ENCODE results near the gene SLC25A20. TPM values are rescaled to one million over a fixed set of nuclear protein-coding genes. Genes with fewer than 3 reads are reported as not detected.

The SLC25A20 gene
- polyA plus RNA-seq, 1 donor (not counting 4 experiments of a cell fraction or from before 2014, with no cell fraction given): 22.4 TPM

GRCh38 chr3:48891606-48892005, 7.1 kb downstream of the SLC25A20 start:
- no peak overlapping the region for H3K4me3 ChIP-seq (ENCODE audit: control insufficient read depth in 2 of 3, extremely low read depth in 1 of 3, insufficient read depth in 2 of 3, low read depth in 1 of 3, low read length in 3 of 3)
- no peak overlapping the region for H2AFZ ChIP-seq (ENCODE audit: control insufficient read depth, low read length)
- peaks cover 4% of the 10 kb centered on the region for H3K4me1 ChIP-seq (ENCODE audit: control insufficient read depth, extremely low read depth, insufficient read depth, low read length)
- H3K4me2 ChIP-seq (ENCODE audit: control insufficient read depth, extremely low read depth, insufficient read depth, low read depth, low read length): no peak overlapping the region
- H3K79me2 ChIP-seq (ENCODE audit: control insufficient read depth, insufficient read depth, low read length): no peaks in the 10 kb centered on the region
- H3K36me3 ChIP-seq (ENCODE audit: control insufficient read depth in 2 of 2, extremely low read depth in 1 of 2, insufficient read depth in 2 of 2, low read length in 2 of 2): no peaks in the 10 kb centered on the region
- H3K27me3 ChIP-seq (ENCODE audit: control insufficient read depth, extremely low read depth, insufficient read depth, low read length): no peaks in the 10 kb centered on the region
- H3K27ac ChIP-seq (ENCODE audit: control insufficient read depth, insufficient read depth, low read length): no peak overlapping the region
- TF ChIP-seq EZH2 (IDR thresholded peaks at IDR 0.05; ENCODE audit: low read length) (no peak), CTCF (optimal IDR thresholded peaks at IDR 0.05 in 1 of 3, IDR thresholded peaks at IDR 0.05 in 1 of 3, conservative IDR thresholded peaks at IDR 0.05 in 1 of 3; ENCODE audit: extremely low read depth in 1 of 3, insufficient read depth in 2 of 3, low read length in 3 of 3) (no peak)
- dilution Hi-C loops (cut with MboI; ENCODE audit: extremely low pct_ligation_motif_present, low sequenced_read_pairs): no loop called here
- DNase-seq (ENCODE audit: low read depth, low spot score) (no peak), FAIRE-seq (no peak)
- no peaks in the 10 kb centered on the region for H4K20me1 ChIP-seq (ENCODE audit: control insufficient read depth, extremely low read depth, insufficient read depth, low read length)
- no peaks in the 10 kb centered on the region for H3K9me3 ChIP-seq (ENCODE audit: control insufficient read depth, low read depth, low read length)
- no peak overlapping the region for H3K9ac ChIP-seq (ENCODE audit: control insufficient read depth, extremely low read depth, insufficient read depth, low read length)
- peaks cover 2% of the 10 kb centered on the region for H3K9me1 ChIP-seq (ENCODE audit: control insufficient read depth, extremely low read depth, insufficient read depth, low read length)

- Histone ChIP-seq H3K4me3 (ENCODE audit: control insufficient read depth in 2 of 3, extremely low read depth in 1 of 3, insufficient read depth in 2 of 3, low read depth in 1 of 3, low read length in 3 of 3) (no peak overlapping the region), H3K9me3 (ENCODE audit: control insufficient read depth, low read depth, low read length) (no peaks in the 10 kb centered on the region), H2AFZ (ENCODE audit: control insufficient read depth, low read length) (no peak overlapping the region), H3K27me3 (ENCODE audit: control insufficient read depth, extremely low read depth, insufficient read depth, low read length) (no peaks in the 10 kb centered on the region), H3K4me2 (ENCODE audit: control insufficient read depth, extremely low read depth, insufficient read depth, low read depth, low read length) (no peak overlapping the region), H4K20me1 (ENCODE audit: control insufficient read depth, extremely low read depth, insufficient read depth, low read length) (no peaks in the 10 kb centered on the region), H3K4me1 (ENCODE audit: control insufficient read depth, extremely low read depth, insufficient read depth, low read length) (peaks cover 4% of the 10 kb centered on the region), H3K27ac (ENCODE audit: control insufficient read depth, insufficient read depth, low read length) (no peak overlapping the region), H3K9me1 (ENCODE audit: control insufficient read depth, extremely low read depth, insufficient read depth, low read length) (peaks cover 2% of the 10 kb centered on the region), H3K9ac (ENCODE audit: control insufficient read depth, extremely low read depth, insufficient read depth, low read length) (no peak overlapping the region), H3K79me2 (ENCODE audit: control insufficient read depth, insufficient read depth, low read length) (no peaks in the 10 kb centered on the region), H3K36me3 (ENCODE audit: control insufficient read depth in 2 of 2, extremely low read depth in 1 of 2, insufficient read depth in 2 of 2, low read length in 2 of 2) (no peaks in the 10 kb centered on the region)
- no peak for TF ChIP-seq CTCF (optimal IDR thresholded peaks at IDR 0.05 in 1 of 3, IDR thresholded peaks at IDR 0.05 in 1 of 3, conservative IDR thresholded peaks at IDR 0.05 in 1 of 3; ENCODE audit: extremely low read depth in 1 of 3, insufficient read depth in 2 of 3, low read length in 3 of 3)
- no peak for TF ChIP-seq EZH2 (IDR thresholded peaks at IDR 0.05; ENCODE audit: low read length)
- FAIRE-seq (no peak), DNase-seq (ENCODE audit: low read depth, low spot score) (no peak)
- dilution Hi-C loops (cut with MboI; ENCODE audit: extremely low pct_ligation_motif_present, low sequenced_read_pairs): no loop called here
These were observed 12.9 kb downstream of the SLC25A20 start for GRCh38 chr3:48885753-48886152.
